Fibroblast of pulmonary artery (primary cell): ENCODE data around the gene RFX7.

Source experiments
- DNase-seq: peaks from one replicate; pipeline ENCODE4 v3.0.0-alpha.2; 2010; ENCODE audit warnings: low read depth
- H3K4me3 ChIP-seq: replicated peaks from 2 replicates; pipeline ENCODE4 v1.5.1; 2011; ENCODE audit warnings: low read depth, mild to moderate bottlenecking, control low read depth, low read length, moderate library complexity
- TF ChIP-seq, protein P1 (sequence below): IDR thresholded peaks from 2 replicates; pipeline ENCODE4 v1.5.1; 2011; ENCODE audit warnings: mild to moderate bottlenecking, control low read depth, low read length, inconsistent platforms; ENCODE audit errors: missing control alignments

Gene RFX7

DNA sequence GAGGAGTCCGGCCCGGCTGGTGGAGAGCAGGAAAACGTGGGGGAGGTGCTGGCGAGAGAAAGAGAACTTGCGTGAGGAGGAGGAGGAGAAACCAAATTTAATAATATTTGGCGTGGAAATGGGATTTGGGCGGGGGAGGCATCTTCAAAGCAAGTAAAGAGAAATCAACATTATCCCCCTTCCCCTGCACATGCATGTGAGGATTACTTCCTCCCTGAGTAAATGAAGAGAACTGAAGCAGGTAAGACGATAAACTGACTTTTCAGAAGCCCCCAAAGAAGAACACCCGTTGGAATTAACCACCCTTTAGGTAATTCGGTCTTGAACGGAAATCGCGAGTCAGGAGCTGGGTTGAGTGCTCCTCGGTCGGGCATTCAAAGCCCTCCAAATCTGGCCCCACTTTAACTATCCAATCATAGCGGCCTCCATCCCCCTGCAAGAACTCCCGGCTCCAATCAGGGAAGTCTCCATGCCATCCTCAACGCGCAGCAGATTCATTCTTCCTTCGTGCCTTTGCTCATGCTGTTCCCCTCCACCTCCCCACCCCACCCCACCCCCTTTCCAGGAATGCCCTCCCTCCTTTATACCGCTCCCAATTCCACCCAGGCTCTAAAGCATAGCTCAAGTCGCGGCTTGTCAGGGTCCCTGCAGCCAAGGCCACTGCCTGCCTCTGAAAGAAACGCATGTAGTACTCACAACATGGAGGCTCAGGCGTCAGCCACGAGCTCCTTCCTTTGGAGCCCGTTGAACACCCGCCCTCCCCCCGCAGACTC, 545 bp upstream of the RFX7 start:
- TF ChIP-seq, protein P1, sequence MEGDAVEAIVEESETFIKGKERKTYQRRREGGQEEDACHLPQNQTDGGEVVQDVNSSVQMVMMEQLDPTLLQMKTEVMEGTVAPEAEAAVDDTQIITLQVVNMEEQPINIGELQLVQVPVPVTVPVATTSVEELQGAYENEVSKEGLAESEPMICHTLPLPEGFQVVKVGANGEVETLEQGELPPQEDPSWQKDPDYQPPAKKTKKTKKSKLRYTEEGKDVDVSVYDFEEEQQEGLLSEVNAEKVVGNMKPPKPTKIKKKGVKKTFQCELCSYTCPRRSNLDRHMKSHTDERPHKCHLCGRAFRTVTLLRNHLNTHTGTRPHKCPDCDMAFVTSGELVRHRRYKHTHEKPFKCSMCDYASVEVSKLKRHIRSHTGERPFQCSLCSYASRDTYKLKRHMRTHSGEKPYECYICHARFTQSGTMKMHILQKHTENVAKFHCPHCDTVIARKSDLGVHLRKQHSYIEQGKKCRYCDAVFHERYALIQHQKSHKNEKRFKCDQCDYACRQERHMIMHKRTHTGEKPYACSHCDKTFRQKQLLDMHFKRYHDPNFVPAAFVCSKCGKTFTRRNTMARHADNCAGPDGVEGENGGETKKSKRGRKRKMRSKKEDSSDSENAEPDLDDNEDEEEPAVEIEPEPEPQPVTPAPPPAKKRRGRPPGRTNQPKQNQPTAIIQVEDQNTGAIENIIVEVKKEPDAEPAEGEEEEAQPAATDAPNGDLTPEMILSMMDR = no peak
- peak; percentile 76 for DNase-seq
- peak overlapping the region; percentile 78 for H3K4me3 ChIP-seq

GRCh38 chr15:56242576-56243162, 1.0 kb downstream of the RFX7 start:
- peak overlapping the region; percentile 78 for H3K4me3 ChIP-seq
- no peak for DNase-seq
- TF ChIP-seq, protein P1 = no peak

DNA sequence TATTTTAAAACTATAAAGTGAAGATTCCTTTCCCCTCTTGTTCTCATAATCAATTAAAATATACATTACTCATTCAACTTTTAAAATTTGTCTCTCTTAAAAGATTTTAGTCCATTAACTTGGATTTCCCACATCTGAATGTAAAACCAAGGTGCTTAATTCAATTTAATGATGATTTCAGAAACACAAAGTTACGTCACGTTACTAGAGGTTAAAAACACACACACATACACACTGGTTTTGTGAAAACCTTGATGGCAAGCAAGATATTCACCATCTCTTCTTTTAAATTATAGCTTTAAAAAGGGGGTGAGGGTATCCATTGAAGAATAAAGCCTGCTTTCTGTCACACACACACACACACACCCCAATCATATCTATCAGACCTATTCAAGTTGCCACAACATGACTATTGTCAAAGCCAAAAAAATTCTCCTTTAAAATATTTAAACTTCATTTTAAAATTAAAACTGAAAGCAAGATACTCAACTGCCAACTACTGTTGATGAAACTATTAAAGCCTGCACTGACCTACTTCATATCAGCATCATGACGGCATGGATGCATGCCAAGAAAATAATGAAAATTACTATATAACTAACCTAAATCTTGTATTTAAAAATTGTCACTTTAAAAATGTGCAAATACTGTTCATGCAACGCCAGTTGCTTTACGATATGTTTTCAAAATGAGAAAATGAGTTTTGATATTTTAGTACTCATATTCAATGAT, 2.1 kb downstream of the RFX7 start:
- DNase-seq = peak; percentile 16
- H3K4me3 ChIP-seq = peak overlapping the region; percentile 78
- TF ChIP-seq, protein P1 = no peak

- DNase-seq = no peak
- TF ChIP-seq, protein P1 = no peak
- H3K4me3 ChIP-seq = peak overlapping the region; percentile 14
Measured at GRCh38 chr15:56240390-56240789, 3.3 kb downstream of the RFX7 start.

DNA sequence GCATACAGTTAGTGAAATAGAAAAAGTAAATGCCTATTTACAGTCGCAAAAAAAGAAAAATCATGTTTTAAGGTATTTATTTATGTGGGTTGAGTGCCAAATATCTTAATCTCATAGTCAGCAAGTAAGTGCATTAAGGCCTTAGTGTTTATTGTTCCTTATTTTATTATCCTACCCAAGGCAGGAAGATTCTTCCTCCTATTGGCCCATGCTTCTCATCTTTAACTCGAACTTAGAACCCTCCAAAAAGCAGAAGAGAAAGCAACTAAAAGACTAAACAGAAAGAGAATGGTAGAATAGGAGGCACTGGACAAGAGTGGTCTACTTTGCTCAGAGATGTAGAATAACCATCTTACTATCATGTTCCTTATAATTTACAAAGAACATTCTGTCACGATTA, 7.5 kb downstream of the RFX7 start:
- no peak for DNase-seq
- TF ChIP-seq, protein P1 = no peak
- H3K4me3 ChIP-seq = no peak overlapping the region

- no peak overlapping the region for H3K4me3 ChIP-seq
- TF ChIP-seq, protein P1 = no peak
- DNase-seq = peak; percentile 84
Measured at GRCh38 chr15:56234804-56235203, 8.9 kb downstream of the RFX7 start.
